HCT116 (cell line): ENCODE data around the gene HMG20A. TPM values are rescaled to one million over a fixed set of nuclear protein-coding genes. Genes with fewer than 3 reads are reported as not detected.

Experiments
- ATAC-seq: fragments of 200-7000 bp; cut with Tn5 transposase; 2 replicates; pipeline ENCODE4 v1.9.1; 2020; ENCODE audit warnings: mild to moderate bottlenecking, moderate library complexity
- BruUV-seq: library from RNA; stranded (reverse); fragments of 400-500 nt; replicated peaks from 2 replicates; lab custom pipeline; 2021; lab: Mats Ljungman, UMichigan
- CTCF ChIA-PET: fragments of 300-600 bp; sonication (Branson Sonifier 250); formaldehyde crosslinking; loops from one replicate; lab custom pipeline; 2021; ENCODE audit warnings: antibody characterized with exemption; lab: Charles Lee
- POLR2A ChIA-PET: fragments of 300-600, 350-600 bp; sonication (Branson Sonifier 250); formaldehyde crosslinking; loops from one replicate; lab custom pipeline; 2021; ENCODE audit warnings: antibody characterized with exemption; lab: Charles Lee
- RAD21 ChIA-PET, 2 experiments: fragments of 300-600 bp; sonication (Branson Sonifier 250); formaldehyde crosslinking; loops; one replicate each; lab custom pipeline; 2023; ENCODE audit warnings: low total read pairs in 2 of 2; ENCODE audit not compliant: uncharacterized antibody in 2 of 2, unreplicated experiment in 2 of 2, low non-redundant PET in 1 of 2; lab: Charles Lee
- DNase-seq: peaks from one replicate; pipeline ENCODE4 v3.0.0-alpha.2; 2010; ENCODE audit warnings: low read depth, low spot score
- H2AFZ ChIP-seq: fragments of 200-600 bp; shearing (Covaris generic), sonication (generic); 2 replicates; pipeline ENCODE4 v1.6.1; 2017; ENCODE audit warnings: low read depth, mixed run types, mixed read lengths, antibody characterized with exemption, low read length; ENCODE audit not compliant: poor library complexity, severe bottlenecking
- H3K27ac ChIP-seq: 2 replicates; pipeline ENCODE4 v1.5.1; 2012; ENCODE audit warnings: low read depth, low read length
- H3K27me3 ChIP-seq: fragments of 200-600 bp; sonication (generic); 2 replicates; pipeline ENCODE4 v1.6.1; 2016; ENCODE audit warnings: mixed run types, low read length, mixed read lengths; ENCODE audit not compliant: insufficient read depth
- H3K36me3 ChIP-seq, 2 experiments: fragments of 200-500 bp in 1 of 2; fragments of 200-600 bp in 1 of 2; sonication (Bioruptor generic) in 1 of 2; sonication (generic) in 1 of 2; 2 replicates each; pipeline versions ENCODE4 v1.5.1 to v1.6.1; 2014 to 2016; ENCODE audit warnings: low read length in 2 of 2, inconsistent platforms in 1 of 2, mixed read lengths in 1 of 2, mixed run types in 1 of 2; ENCODE audit not compliant: insufficient read depth in 2 of 2, control insufficient read depth in 1 of 2
- H3K4me1 ChIP-seq, 2 experiments: fragments of 200-600 bp in 1 of 2; sonication (generic) in 1 of 2; 2 replicates each; pipeline versions ENCODE4 v1.5.1 to v1.6.1; 2012 to 2017; ENCODE audit warnings: low read length in 2 of 2, inconsistent platforms in 1 of 2, mild to moderate bottlenecking in 1 of 2, mixed read lengths in 1 of 2, mixed run types in 1 of 2, moderate library complexity in 1 of 2; ENCODE audit not compliant: insufficient read depth in 2 of 2, control insufficient read depth in 1 of 2
- H3K4me2 ChIP-seq: fragments of 200-600 bp; sonication (generic); 2 replicates; pipeline ENCODE4 v1.6.1; 2017; ENCODE audit warnings: mixed run types, low read length, mixed read lengths
- H3K4me3 ChIP-seq, 2 experiments: fragments of 200-600 bp in 1 of 2; sonication (generic) in 1 of 2; replicated peaks in 1 of 2; 2 replicates each; pipeline ENCODE4 v1.5.1; 2011 to 2016; ENCODE audit warnings: low read length in 2 of 2, control low read depth in 1 of 2, low read depth in 1 of 2, mild to moderate bottlenecking in 1 of 2, mixed read lengths in 1 of 2, mixed run types in 1 of 2
- H3K79me2 ChIP-seq: fragments of 200-600 bp; sonication (generic); 2 replicates; pipeline ENCODE4 v1.6.1; 2017; ENCODE audit warnings: mild to moderate bottlenecking, mixed run types, low read length, moderate library complexity, mixed read lengths; ENCODE audit not compliant: insufficient read depth
- H3K9ac ChIP-seq: fragments of 200-600 bp; sonication (generic); 2 replicates; pipeline ENCODE4 v1.6.1; 2016; ENCODE audit warnings: low read length, mixed read lengths
- H3K9me2 ChIP-seq: fragments of 200-600 bp; sonication (generic), shearing (Covaris generic); 2 replicates; pipeline ENCODE4 v1.6.1; 2017; ENCODE audit warnings: mixed run types, mild to moderate bottlenecking, moderate library complexity; ENCODE audit not compliant: insufficient read depth
- H3K9me3 ChIP-seq, 2 experiments: fragments of 200-500 bp in 1 of 2; fragments of 200-600 bp in 1 of 2; sonication (Bioruptor generic) in 1 of 2; sonication (generic) in 1 of 2; 2 replicates each; pipeline ENCODE4 v1.6.1; 2014 to 2017; ENCODE audit warnings: low read length in 2 of 2, mixed read lengths in 2 of 2, inconsistent platforms in 1 of 2, low read depth in 1 of 2, mild to moderate bottlenecking in 1 of 2, mixed run types in 1 of 2, moderate library complexity in 1 of 2; ENCODE audit not compliant: control insufficient read depth in 1 of 2, insufficient read depth in 1 of 2
- H4K20me1 ChIP-seq: fragments of 200-600 bp; sonication (generic), shearing (Covaris generic); 2 replicates; pipeline ENCODE4 v1.6.1; 2017; ENCODE audit warnings: mixed run types, mild to moderate bottlenecking, moderate library complexity; ENCODE audit not compliant: insufficient read depth
- ATF3 ChIP-seq: IDR thresholded peaks from 2 replicates; pipeline ENCODE4 v1.6.1; 2012
- CBX3 ChIP-seq: IDR thresholded peaks from 2 replicates; pipeline ENCODE4 v1.6.1; 2012; ENCODE audit warnings: low read depth
- CEBPB ChIP-seq: IDR thresholded peaks from 2 replicates; pipeline ENCODE4 v1.6.1; 2012; ENCODE audit warnings: low read depth
- CTCF ChIP-seq, 3 experiments: fragments of 200-600 bp in 1 of 3; sonication (generic) in 1 of 3; IDR thresholded peaks in 2 of 3; conservative IDR thresholded peaks in 1 of 3; 2 replicates each; pipeline ENCODE4 v1.5.1; 2012 to 2017; ENCODE audit warnings: low read depth in 2 of 3, low read length in 2 of 3, antibody characterized with exemption in 1 of 3, borderline replicate concordance in 1 of 3, control low read depth in 1 of 3, mild to moderate bottlenecking in 1 of 3, mixed read lengths in 1 of 3, mixed run types in 1 of 3, moderate library complexity in 1 of 3; ENCODE audit not compliant: insufficient read depth in 1 of 3
- EGR1 ChIP-seq: IDR thresholded peaks from 2 replicates; pipeline ENCODE4 v1.6.1; 2012; ENCODE audit warnings: low read depth
- EZH2 ChIP-seq: fragments of 200-600 bp; sonication (generic); IDR thresholded peaks from 2 replicates; pipeline ENCODE4 v1.6.1; 2017; ENCODE audit warnings: antibody characterized with exemption, mixed run types
- EZH2phosphoT487 ChIP-seq: fragments of 200-600 bp; IDR thresholded peaks from 2 replicates; pipeline ENCODE4 v1.6.1; 2018; ENCODE audit warnings: antibody characterized with exemption, borderline replicate concordance
- FOSL1 ChIP-seq: IDR thresholded peaks from 2 replicates; pipeline ENCODE4 v1.6.1; 2012; ENCODE audit warnings: low read depth
- JUND ChIP-seq: IDR thresholded peaks from 2 replicates; pipeline ENCODE4 v1.6.1; 2012
- MAX ChIP-seq: IDR thresholded peaks from 2 replicates; pipeline ENCODE4 v1.6.1; 2012
- RAD21 ChIP-seq: IDR thresholded peaks from 2 replicates; pipeline ENCODE4 v1.6.1; 2012; ENCODE audit warnings: low read depth, mild to moderate bottlenecking
- REST ChIP-seq: IDR thresholded peaks from 2 replicates; pipeline ENCODE4 v1.6.1; 2012; ENCODE audit warnings: low read depth
- SIN3A ChIP-seq: IDR thresholded peaks from 2 replicates; pipeline ENCODE4 v1.6.1; 2012; ENCODE audit warnings: low read depth
- SP1 ChIP-seq: IDR thresholded peaks from 2 replicates; pipeline ENCODE4 v1.6.1; 2012; ENCODE audit warnings: low read depth
- SRF ChIP-seq: IDR thresholded peaks from 2 replicates; pipeline ENCODE4 v1.6.1; 2012; ENCODE audit warnings: low read depth
- YY1 ChIP-seq: IDR thresholded peaks from 2 replicates; pipeline ENCODE4 v1.6.1; 2011; ENCODE audit warnings: low read length, low read depth, moderate library complexity, mild to moderate bottlenecking; ENCODE audit not compliant: insufficient replicate concordance; ENCODE audit errors: extremely low read depth
- ZBTB33 ChIP-seq: IDR thresholded peaks from 2 replicates; pipeline ENCODE4 v1.6.1; 2011; ENCODE audit warnings: mild to moderate bottlenecking, low read length, moderate library complexity; ENCODE audit not compliant: insufficient replicate concordance; ENCODE audit errors: extremely low read depth
- ZFX ChIP-seq: fragments of 450-650 bp; IDR thresholded peaks from 2 replicates; pipeline ENCODE4 v1.6.1; 2017
- ZNF274 ChIP-seq: fragments of 200-500 bp; sonication (Bioruptor generic); IDR thresholded peaks from 2 replicates; pipeline ENCODE4 v1.6.1; 2014; ENCODE audit warnings: mild to moderate bottlenecking, low read depth, low read length, inconsistent platforms
- intact Hi-C: fragments of 100-400 bp; cut with micrococcal nuclease; formaldehyde crosslinking; loops from 2 replicates; pipeline ENCODE4 v1.10.0; 2022
- total RNA-seq: library from RNA; stranded (reverse); gene quantifications from one replicate; pipeline ENCODE4 v1.2.1, GENCODE V29; 2021; ENCODE audit not compliant: unreplicated experiment

The HMG20A gene
- total RNA-seq, 1 experiment from 2014 or later, result 37.7 TPM

- no peaks in the 10 kb centered on the region for H3K9me3 ChIP-seq
- intact Hi-C loops, result no loop called here
- no peak overlapping the region for H3K4me3 ChIP-seq
- no peaks in the 10 kb centered on the region for H3K9me2 ChIP-seq
- no peak for DNase-seq
- no peaks in the 10 kb centered on the region for H3K79me2 ChIP-seq
- peak overlapping the region; percentile 48 for H3K4me2 ChIP-seq
- TF ChIP-seq EGR1 (no peak), CTCF (IDR thresholded peaks at IDR 0.05 in 2 of 3, conservative IDR thresholded peaks at IDR 0.05 in 1 of 3; ENCODE audit: borderline replicate concordance in 1 of 3, insufficient read depth in 1 of 3, low read depth in 2 of 3, low read length in 2 of 3) (no peak), ZNF274 (no peak), EZH2 (no peak), EZH2phosphoT487 (no peak), YY1 (no peak), REST (no peak), ATF3 (no peak), ZFX (no peak), ZBTB33 (no peak), RAD21 (no peak), SIN3A (no peak), JUND (no peak), MAX (no peak), CBX3 (no peak), SP1 (no peak), SRF (no peak), CEBPB (no peak), FOSL1 (no peak)
- H4K20me1 ChIP-seq, result no peaks in the 10 kb centered on the region
- H3K27ac ChIP-seq, result peak overlapping the region; percentile 36; the same call in 1 of the 2 replicates
- ChIA-PET RAD21 (interaction anchor here (0.7 to 1.1 kb wide), 2 partner anchors 12 to 35 kb away, joined by 4 read pairs; no protein-coding TSS in a partner anchor), POLR2A (interaction anchor here (1.7 kb wide), 1 partner anchor 10 kb away, joined by 5 read pairs; no protein-coding TSS in a partner anchor), CTCF (interaction anchor here (1.0 to 1.5 kb wide), 4 partner anchors 10 to 35 kb away, joined by 3 to 9 read pairs (median 5); no protein-coding TSS in a partner anchor)
- no peak for ATAC-seq
- no peak overlapping the region for H2AFZ ChIP-seq
- no TSS peak for BruUV-seq
- H3K4me1 ChIP-seq, result peaks cover 25 to 27% of the 10 kb centered on the region in 2 experiments; a peak in 3 of 4 replicates
- H3K9ac ChIP-seq, result 0 out of 2 replicates have a peak overlapping the region, but pooled peaks have one; percentile 7
- H3K36me3 ChIP-seq, result no peaks in the 10 kb centered on the region
- H3K27me3 ChIP-seq, result no peaks in the 10 kb centered on the region
These were observed 88.0 kb downstream of the HMG20A start for GRCh38 chr15:77508541-77509243.
